GM19452 (cell line): Measurements from ENCODE around the gene KRT10.
"Not testable (repeated sequence)": the region's sequence is repeated elsewhere in the genome, so short reads cannot be mapped to it uniquely, and the experiment has no call there.

Experiments
- ATAC-seq: cut with Tn5 transposase; IDR thresholded peaks from one replicate; pipeline ENCODE4 v1.9.1; 2021; ENCODE audit not compliant: unreplicated experiment

KRT10 gene

DNA sequence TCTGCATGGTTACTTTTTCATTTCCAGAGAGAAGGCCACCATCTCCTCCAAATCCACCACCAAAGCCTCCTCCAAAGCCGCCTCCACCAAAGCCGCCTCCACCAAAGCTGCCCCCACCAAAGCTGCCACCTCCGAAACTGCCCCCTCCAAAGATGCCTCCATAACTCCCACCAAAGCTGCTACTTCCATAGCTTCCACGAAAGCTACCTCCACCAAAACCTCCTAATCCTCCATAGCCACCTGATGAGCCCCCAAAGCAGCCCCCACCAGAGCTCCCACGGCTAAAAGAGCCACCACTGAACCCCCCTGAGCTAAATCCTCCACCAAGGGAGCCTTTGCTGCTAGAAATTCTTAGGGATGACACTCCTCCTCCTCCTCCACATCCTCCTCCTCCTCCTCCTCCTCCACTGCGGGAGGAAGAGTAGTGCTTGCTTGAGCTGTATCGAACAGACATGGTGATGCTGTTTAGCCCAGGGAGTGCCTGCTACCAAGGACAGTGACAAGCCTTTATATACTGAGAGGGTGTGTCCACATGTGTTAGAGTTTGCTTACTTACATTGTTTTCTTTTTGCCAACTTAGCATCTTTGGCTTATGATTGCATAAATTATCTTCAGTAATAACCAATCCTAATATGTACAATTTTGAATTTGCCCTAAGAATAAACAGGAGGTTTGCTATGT is at the start of gene KRT10:
Gene KRT10, minus strand, starts transcription at position 483 of the 681 bp plus-strand sequence. Its CDS starts 29 bp downstream, at position 454.
- ATAC-seq: no peak

DNA sequence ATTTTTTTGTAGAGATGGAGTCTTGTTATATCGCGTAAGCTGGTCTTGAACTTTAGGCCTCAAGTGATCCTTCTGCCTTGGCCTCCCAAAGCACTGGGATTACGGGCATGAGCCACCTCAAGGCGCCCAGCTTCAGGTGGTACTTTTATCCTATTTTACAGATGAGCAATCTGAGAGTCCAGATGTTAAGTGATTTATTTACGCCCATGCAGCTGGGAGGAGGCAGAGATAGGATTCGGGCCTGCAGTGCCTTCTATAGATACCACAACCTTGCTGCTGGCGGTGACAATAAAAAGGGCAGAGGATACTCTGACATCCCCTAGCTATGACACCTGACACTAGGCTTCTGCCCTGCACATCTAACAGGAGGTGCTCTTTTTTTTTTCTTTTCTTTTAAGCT is 48.9 kb upstream of the KRT10 start:
- ATAC-seq: no peak

DNA sequence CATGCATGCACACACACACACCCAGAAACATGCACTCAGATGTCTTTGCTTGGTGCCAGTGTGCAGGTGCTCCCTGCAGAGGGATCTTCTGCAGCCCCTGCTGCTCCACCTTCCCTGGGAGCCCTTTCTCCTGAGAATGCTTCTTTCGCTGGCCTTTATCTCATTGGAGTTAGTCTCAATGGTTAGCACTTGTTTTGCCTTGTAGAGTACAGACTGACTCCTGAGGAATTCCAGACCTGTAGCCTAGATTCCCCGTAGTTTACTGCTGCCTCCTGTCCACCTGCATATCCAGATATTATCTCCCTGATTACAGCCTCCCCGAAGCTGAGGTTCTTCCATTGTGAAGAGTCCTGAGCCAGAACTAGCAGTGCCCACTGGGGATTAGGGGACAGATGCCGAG is 47.7 kb upstream of the KRT10 start:
- ATAC-seq: no peak

GRCh38 chr17:40866838-40867237 is 44.4 kb upstream of the KRT10 start, which contains the start of gene KRT12:
TSS of gene KRT12 (minus strand) at chr17:40867223. CDS start at chr17:40867186, 37 bp downstream.
- ATAC-seq: no peak

- ATAC-seq: no peak
Observed at GRCh38 chr17:40864661-40865390, 42.4 kb upstream of the KRT10 start.

DNA sequence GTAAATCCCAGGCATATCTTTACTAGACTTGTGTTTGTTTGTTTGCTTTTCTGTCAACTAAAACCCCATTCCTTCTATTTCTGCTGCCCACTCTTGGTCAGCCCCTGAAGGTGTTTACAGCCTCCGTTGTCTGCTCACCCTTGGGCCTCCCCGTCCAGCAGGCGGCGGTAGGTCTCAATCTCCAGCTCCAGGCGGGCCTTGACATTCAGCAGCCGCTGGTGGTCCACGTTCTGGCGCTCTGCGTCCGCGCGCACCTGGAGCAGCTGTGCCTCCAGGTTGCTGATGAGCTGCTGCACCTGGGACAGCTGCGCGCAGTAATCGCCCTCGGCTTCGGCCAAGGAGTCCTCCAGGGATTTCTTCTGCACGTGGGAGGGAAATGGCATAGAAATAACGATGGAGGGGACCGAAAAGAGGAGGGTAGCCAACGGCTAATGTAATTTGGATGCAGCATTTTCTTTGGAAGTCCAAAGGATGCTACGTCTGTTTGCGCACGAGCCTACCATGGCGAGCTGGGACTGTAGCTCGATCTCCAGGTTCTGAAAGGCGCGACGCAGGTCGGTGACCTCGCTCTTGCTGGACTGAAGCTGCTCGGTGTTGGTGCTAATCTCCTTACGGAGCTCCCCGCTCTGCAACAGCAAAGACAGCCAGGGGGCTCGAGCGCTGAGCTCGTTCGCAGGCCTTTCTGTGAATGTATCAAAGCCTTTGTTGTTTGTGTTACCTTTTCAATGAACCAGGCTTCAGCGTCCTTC is 40.7 kb upstream of the KRT10 start:
- ATAC-seq: no peak

- no peak for ATAC-seq
Observed at GRCh38 chr17:40859536-40859935, 37.1 kb upstream of the KRT10 start.

GRCh38 chr17:40858667-40859066 is 36.3 kb upstream of the KRT10 start:
- not testable (repeated sequence) for ATAC-seq

DNA sequence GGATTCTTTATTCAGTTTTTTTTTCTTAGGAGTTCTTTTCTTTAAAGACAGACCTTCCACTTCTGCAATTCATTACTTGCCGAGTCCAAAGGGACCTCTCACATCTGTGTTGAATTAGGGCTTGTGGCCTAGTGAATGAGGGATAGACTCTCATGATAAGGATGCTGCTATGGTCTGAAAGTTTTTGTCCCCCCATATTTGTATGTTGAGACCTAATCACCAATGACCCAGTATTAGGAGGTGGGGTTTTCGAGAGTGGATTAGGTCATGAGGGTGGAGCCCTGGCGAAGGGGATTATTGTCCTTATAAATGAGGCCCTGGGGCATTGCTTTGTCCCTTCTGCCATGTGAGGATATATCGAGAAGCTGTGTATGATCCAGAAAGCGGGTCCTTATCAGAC is 35.1 kb upstream of the KRT10 start:
- ATAC-seq: no peak

DNA sequence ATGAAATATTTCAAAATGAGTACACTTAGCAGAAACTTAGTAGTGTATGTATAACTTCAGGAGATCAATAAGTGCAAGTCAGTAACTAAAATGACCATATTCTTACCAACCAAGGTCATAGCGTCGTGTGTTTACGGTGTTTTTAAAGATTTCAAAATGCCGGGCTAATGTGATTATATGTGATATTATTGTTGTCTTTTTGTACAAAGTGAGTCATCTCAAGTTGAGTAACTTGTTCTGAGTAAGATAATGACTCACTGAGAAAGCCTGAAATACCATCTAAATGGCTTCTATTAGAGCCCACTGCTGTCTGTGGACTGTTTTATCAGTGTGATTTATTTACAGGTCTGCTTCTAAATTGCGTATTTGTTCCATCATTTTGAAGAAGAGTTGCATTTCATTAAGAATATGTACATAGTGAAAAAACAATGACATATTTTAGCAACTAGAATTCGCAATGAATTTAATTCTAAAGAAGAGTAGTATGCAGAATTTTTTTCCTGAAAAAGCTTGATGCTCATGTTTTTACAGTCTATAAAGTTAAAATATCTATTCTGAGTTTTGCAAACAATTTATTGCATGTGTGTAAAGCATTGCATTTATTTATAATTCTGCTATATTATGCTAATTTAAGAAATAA is 31.9 kb upstream of the KRT10 start:
- ATAC-seq: no peak

GRCh38 chr17:40852364-40852763 is 29.9 kb upstream of the KRT10 start:
- ATAC-seq: no peak

DNA sequence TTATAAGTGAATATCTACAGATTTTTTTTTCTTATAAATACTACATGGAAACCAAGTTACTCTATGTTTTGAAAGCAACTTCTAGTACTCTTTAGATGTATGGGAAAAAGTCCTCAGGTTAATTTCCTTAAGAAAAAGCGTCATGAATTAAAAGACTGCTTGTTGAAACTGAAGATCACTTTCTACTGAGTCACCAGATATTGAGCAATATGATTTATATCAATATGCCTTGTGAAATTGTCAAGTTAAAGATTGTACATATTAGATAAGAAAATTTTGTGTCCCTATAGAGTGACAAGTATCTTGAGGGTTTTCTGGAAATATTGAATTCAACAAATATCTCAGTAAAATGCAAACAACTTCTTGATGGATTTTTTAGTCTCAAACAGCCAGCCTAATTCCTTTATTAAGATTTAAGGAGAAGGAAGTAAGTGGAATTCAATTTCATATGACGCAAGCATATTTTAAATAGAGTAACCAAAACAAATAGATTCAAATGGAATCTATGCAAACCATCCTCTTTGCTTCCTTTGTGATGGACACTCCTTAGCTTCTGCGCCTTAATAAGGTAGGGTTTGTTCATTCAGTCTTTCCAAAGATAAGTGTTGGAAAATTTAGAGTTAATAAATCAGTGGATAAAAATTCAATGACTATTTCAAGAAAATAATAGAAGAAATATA is 28.0 kb upstream of the KRT10 start:
- no peak for ATAC-seq

DNA sequence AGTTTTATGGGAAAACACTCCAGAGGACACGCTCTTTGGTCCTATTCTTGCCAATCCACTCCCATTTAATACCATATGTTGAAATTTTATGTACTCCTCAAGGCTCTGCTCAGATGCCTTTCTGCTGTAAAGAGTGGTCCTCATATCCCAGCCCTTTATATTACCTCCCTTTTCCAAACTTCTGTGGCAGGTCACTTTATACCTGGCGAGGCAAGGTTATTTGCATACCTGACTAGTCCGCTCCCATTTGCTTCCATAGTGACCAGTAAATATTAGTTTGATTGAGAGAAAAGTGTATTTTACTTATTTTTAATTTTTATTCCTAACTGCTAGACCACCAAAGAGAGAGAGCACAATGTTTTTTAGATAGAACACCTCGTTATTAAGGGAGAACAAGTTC is 27.3 kb upstream of the KRT10 start:
- no peak for ATAC-seq

- ATAC-seq: no peak
Observed at GRCh38 chr17:40848583-40849235, 26.3 kb upstream of the KRT10 start.

- ATAC-seq: no peak
Observed at GRCh38 chr17:40846515-40847144, 24.2 kb upstream of the KRT10 start.

- ATAC-seq: no peak
Observed at GRCh38 chr17:40844671-40845107, 22.3 kb upstream of the KRT10 start.

DNA sequence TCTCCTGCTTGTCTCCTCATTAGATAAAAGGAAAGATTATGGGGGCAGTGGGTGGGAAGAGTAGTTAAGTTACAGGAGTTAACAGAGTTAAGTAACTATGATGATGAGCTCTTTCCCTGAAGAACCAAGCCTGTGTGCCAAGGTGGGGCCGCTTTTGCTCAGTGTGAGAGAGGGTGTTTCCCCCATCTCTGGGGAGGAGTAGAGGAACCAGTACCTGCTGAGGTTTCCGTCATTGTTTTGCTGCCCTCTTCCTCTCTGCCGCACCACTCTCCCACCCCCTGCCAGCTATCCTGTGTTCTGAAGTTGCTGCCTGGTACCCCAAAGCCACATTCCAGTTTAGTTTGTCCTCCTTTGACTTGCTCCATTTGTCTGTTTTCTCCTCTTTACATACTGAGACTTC is 20.8 kb upstream of the KRT10 start:
- no peak for ATAC-seq

DNA sequence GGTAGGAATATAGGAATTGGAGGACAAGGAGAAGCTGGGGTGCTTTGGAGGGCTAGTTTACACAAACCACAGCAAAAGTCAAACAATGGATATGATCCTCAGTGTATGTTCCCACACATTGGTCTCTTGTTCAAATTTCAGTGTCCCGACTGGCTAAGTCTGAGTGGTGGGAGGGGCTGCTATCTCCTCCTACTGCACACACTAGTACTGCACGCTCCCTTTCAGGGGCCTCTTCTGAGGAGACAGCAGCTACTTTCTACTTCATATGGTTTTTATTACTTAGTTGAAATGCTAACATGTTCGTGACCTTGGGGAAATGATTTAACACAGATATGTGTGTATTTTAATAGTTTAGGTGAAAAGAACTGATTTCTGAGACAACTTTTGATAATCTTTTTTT is 18.8 kb upstream of the KRT10 start:
- no peak for ATAC-seq

DNA sequence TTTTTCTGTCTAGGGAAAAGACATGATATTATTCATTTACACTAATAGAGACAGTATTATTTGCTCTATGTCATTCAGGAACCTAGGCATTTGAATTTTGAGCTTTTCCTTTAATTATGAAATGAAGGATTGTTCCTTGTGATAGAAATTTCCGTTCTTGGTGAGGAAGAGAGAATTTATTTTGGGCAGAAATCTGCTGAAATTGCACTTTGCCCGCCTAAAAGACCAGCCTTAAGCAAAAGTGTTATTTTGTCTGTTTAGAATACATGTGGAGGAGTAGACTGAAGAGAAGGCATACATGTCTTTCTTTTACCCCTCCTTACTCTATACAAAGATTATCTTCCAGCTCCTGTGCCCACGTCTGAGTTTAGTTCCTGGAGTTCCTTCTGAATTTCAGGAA is 16.8 kb upstream of the KRT10 start:
- ATAC-seq: no peak

DNA sequence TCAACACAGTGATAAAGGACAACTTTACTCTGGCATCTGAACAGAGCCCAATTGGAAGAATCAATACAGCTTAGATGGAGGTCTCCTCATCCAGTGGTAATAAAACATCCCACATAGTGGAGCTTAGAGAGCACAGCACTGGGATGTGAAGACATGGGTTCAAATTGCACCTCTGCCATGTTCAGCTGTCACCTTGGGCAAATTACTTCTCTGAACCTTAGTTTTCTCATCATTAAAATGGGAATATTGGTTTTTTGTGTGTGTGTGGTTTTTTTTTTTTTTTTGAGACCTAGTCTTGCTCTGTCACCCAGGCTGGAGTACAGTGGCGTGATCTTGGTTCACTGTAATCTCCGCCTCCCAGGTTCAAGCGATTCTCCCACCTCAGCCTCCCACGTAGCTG is 13.6 kb upstream of the KRT10 start:
- no peak for ATAC-seq
